WTC11 (cell line): ENCODE results near the gene FAM13B. TPM values are rescaled to one million over a fixed set of nuclear protein-coding genes. Genes with fewer than 3 reads are reported as not detected.
"Not testable (repeated sequence)": the region's sequence is repeated elsewhere in the genome, so short reads cannot be mapped to it uniquely, and the experiment has no call there.

Experiments used
- ATAC-seq: fragments of 200-7000 bp; cut with Tn5 transposase; 2 replicates; pipeline ENCODE4 v1.10.0; 2021; ENCODE audit warnings: mild to moderate bottlenecking, moderate library complexity
- CTCF ChIA-PET: fragments of 300-600 bp; sonication (Branson Sonifier 250); formaldehyde crosslinking; loops from one replicate; lab custom pipeline; 2021; ENCODE audit warnings: antibody characterized with exemption; lab: Charles Lee
- POLR2A ChIA-PET: fragments of 350-600 bp; sonication (Branson Sonifier 250); formaldehyde crosslinking; loops from one replicate; lab custom pipeline; 2021; ENCODE audit warnings: antibody characterized with exemption; lab: Charles Lee
- DNase-seq: peaks from one replicate; pipeline ENCODE4 v3.0.0; 2021; ENCODE audit warnings: low spot score
- H3K27ac Mint-ChIP-seq: 2 replicates; pipeline ENCODE4 v1.8.0; 2021; ENCODE audit warnings: mixed read lengths
- H3K27me3 Mint-ChIP-seq: 2 replicates; pipeline ENCODE4 v1.8.0; 2021; ENCODE audit warnings: low read depth, mild to moderate bottlenecking, moderate library complexity, mixed read lengths
- H3K36me3 Mint-ChIP-seq: 2 replicates; pipeline ENCODE4 v1.8.0; 2021; ENCODE audit warnings: mixed read lengths
- H3K4me1 Mint-ChIP-seq: 2 replicates; pipeline ENCODE4 v1.8.0; 2022; ENCODE audit warnings: mixed read lengths
- H3K4me3 Mint-ChIP-seq: 2 replicates; pipeline ENCODE4 v1.8.0; 2021; ENCODE audit warnings: mild to moderate bottlenecking, moderate library complexity, mixed read lengths
- H3K9me3 Mint-ChIP-seq: 2 replicates; pipeline ENCODE4 v1.8.0; 2021; ENCODE audit warnings: mixed read lengths
- AR ChIP-seq: fragments of 250-450 bp; sonication (Bioruptor Pico); IDR thresholded peaks from 2 replicates; pipeline ENCODE4 v1.9.0; 2021; ENCODE audit warnings: mild to moderate bottlenecking
- ATF3 ChIP-seq: sonication (generic); formaldehyde crosslinking; conservative IDR thresholded peaks from 2 replicates; pipeline ENCODE4 v1.8.1; 2022; ENCODE audit warnings: mild to moderate bottlenecking, missing genetic modification reagents
- CBFB ChIP-seq: sonication (generic); formaldehyde crosslinking; IDR thresholded peaks from 2 replicates; pipeline ENCODE4 v1.8.1; 2022; ENCODE audit warnings: mild to moderate bottlenecking, low read depth, missing genetic modification reagents
- ERG ChIP-seq: fragments of 250-450 bp; sonication (Bioruptor Pico); IDR thresholded peaks from 2 replicates; pipeline ENCODE4 v1.8.0; 2021; ENCODE audit warnings: mild to moderate bottlenecking
- FOXJ3 ChIP-seq: sonication (generic); formaldehyde crosslinking; IDR thresholded peaks from 2 replicates; pipeline ENCODE4 v1.9.0; 2021; ENCODE audit warnings: missing genetic modification reagents, mild to moderate bottlenecking, borderline replicate concordance
- IRF2 ChIP-seq: sonication (generic); formaldehyde crosslinking; IDR thresholded peaks from 2 replicates; pipeline ENCODE4 v1.8.0; 2022; ENCODE audit warnings: low read depth, missing genetic modification reagents, borderline replicate concordance
- MXD4 ChIP-seq: fragments of 250-450 bp; sonication (Bioruptor Pico); IDR thresholded peaks from 2 replicates; pipeline ENCODE4 v1.8.0; 2021; ENCODE audit warnings: mild to moderate bottlenecking, moderate library complexity, borderline replicate concordance
- NR3C1 ChIP-seq: sonication (generic); formaldehyde crosslinking; conservative IDR thresholded peaks from 2 replicates; pipeline ENCODE4 v1.8.1; 2023; ENCODE audit warnings: low read depth, mild to moderate bottlenecking, missing genetic modification reagents
- PRDM15 ChIP-seq: sonication (generic); formaldehyde crosslinking; IDR thresholded peaks from 2 replicates; pipeline ENCODE4 v1.8.0; 2022; ENCODE audit warnings: missing genetic modification reagents
- PREB ChIP-seq: sonication (generic); formaldehyde crosslinking; IDR thresholded peaks from 2 replicates; pipeline ENCODE4 v1.8.1; 2022; ENCODE audit warnings: mild to moderate bottlenecking, missing genetic modification reagents, moderate library complexity, borderline replicate concordance
- SMAD4 ChIP-seq: sonication (generic); formaldehyde crosslinking; IDR thresholded peaks from 2 replicates; pipeline ENCODE4 v1.8.0; 2022; ENCODE audit warnings: mild to moderate bottlenecking, missing genetic modification reagents
- SP1 ChIP-seq: sonication (generic); formaldehyde crosslinking; conservative IDR thresholded peaks from 2 replicates; pipeline ENCODE4 v1.8.1; 2022; ENCODE audit warnings: missing genetic modification reagents
- USF2 ChIP-seq: sonication (generic); formaldehyde crosslinking; IDR thresholded peaks from 2 replicates; pipeline ENCODE4 v1.8.1; 2023; ENCODE audit warnings: mild to moderate bottlenecking, missing genetic modification reagents, moderate library complexity
- ZNF263 ChIP-seq: sonication (generic); formaldehyde crosslinking; IDR thresholded peaks from 2 replicates; pipeline ENCODE4 v1.8.1; 2022; ENCODE audit warnings: low read depth, mild to moderate bottlenecking, moderate library complexity, missing genetic modification reagents
- ZNF423 ChIP-seq: fragments of 250-450 bp; sonication (Bioruptor Pico); IDR thresholded peaks from 2 replicates; pipeline ENCODE4 v2.1.2; 2022; ENCODE audit warnings: mild to moderate bottlenecking, moderate library complexity
- total RNA-seq: library from RNA; stranded (reverse); gene quantifications from 3 replicates; pipeline ENCODE4 v1.2.3, GENCODE V29; 2021

FAM13B gene
- total RNA-seq, 1 experiment from 2014 or later: 15.6 TPM

GRCh38 chr5:138028971-138029365 is 3.9 kb downstream of the FAM13B start (continued):
- TF ChIP-seq ERG (CRISPR knock-in tag): no peak
- TF ChIP-seq ZNF423: no peak
- TF ChIP-seq AR (CRISPR knock-in tag): no peak
- TF ChIP-seq FOXJ3 (CRISPR knock-in tag): no peak

GRCh38 chr5:138028262-138028970 is 4.5 kb downstream of the FAM13B start:
- H3K27me3 Mint-ChIP-seq, H3K9me3 Mint-ChIP-seq, H3K4me3 Mint-ChIP-seq, H3K36me3 Mint-ChIP-seq, CTCF ChIA-PET, H3K27ac Mint-ChIP-seq, DNase-seq, ATAC-seq: not testable (repeated sequence)
- H3K4me1 Mint-ChIP-seq: peaks cover 37% of the 10 kb centered on the region
- POLR2A ChIA-PET: interaction anchor here (0.5 kb wide), 1 partner anchor 49 kb away, joined by 4 read pairs; no protein-coding TSS in a partner anchor

GRCh38 chr5:138026793-138027192 is 6.1 kb downstream of the FAM13B start:
- peaks cover 43% of the 10 kb centered on the region for H3K4me1 Mint-ChIP-seq
- ATAC-seq, H3K36me3 Mint-ChIP-seq, POLR2A ChIA-PET, H3K27ac Mint-ChIP-seq, DNase-seq, H3K4me3 Mint-ChIP-seq, H3K9me3 Mint-ChIP-seq, H3K27me3 Mint-ChIP-seq: not testable (repeated sequence)
- CTCF ChIA-PET: interaction anchor here (1.2 to 1.7 kb wide), 3 partner anchors 9 to 248 kb away, joined by 3 to 14 read pairs (median 4); no protein-coding TSS in a partner anchor

- H3K4me3 Mint-ChIP-seq: no peak overlapping the region
- TF ChIP-seq ERG (CRISPR knock-in tag): no peak
- no peak for TF ChIP-seq PREB (CRISPR knock-in tag)
- no peak for TF ChIP-seq IRF2
- no peak for TF ChIP-seq NR3C1
- TF ChIP-seq SP1 (CRISPR knock-in tag): no peak
- TF ChIP-seq MXD4: no peak
- TF ChIP-seq ZNF263 (CRISPR knock-in tag): no peak
- TF ChIP-seq CBFB (CRISPR knock-in tag): no peak
- TF ChIP-seq SMAD4: no peak
- TF ChIP-seq PRDM15 (CRISPR knock-in tag): no peak
- TF ChIP-seq USF2 (CRISPR knock-in tag): no peak
- no peak for TF ChIP-seq ATF3 (CRISPR knock-in tag)
- no peak overlapping the region for H3K27ac Mint-ChIP-seq
- peaks cover 39% of the 10 kb centered on the region for H3K4me1 Mint-ChIP-seq
- no peak for ATAC-seq
- POLR2A ChIA-PET: no interaction called here
- CTCF ChIA-PET: interaction anchor here (1.2 to 1.7 kb wide), 3 partner anchors 11 to 57 kb away, joined by 4 to 14 read pairs (median 4); no protein-coding TSS in a partner anchor
- no peaks in the 10 kb centered on the region for H3K27me3 Mint-ChIP-seq
- peaks cover 11% of the 10 kb centered on the region for H3K36me3 Mint-ChIP-seq
- no peak for DNase-seq
- no peaks in the 10 kb centered on the region for H3K9me3 Mint-ChIP-seq
Observed at GRCh38 chr5:138025285-138025684, 7.6 kb downstream of the FAM13B start.
